GM19099 (cell line): ENCODE data around the gene INPP5A.

Experiments used
- POLR2A ChIP-seq: IDR thresholded peaks from 3 replicates; pipeline ENCODE4 v1.6.1; 2011; ENCODE audit warnings: low read depth; ENCODE audit not compliant: insufficient read length; ENCODE audit errors: extremely low read depth

Gene INPP5A

DNA sequence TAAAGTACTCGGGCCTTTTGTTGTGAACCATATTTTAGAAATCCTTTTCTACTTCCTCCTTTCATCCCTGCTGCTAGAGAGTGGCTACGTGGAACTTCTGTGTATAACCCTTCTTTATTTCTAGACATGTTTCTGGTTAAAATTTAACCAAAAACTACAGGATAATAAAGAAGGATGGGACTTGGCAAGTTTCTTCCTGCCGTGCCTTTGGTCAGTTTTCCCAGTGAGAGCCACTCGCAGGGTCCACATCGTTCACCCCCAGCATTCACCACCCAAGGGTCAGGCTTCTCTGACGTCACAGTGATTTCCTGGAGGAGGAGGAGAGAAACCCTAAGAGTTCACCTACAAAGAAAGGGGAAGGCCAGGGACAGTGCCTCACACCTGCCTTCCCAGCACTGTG lies 203.0 kb downstream of the INPP5A start:
- no peak for TF ChIP-seq POLR2A

- TF ChIP-seq POLR2A: no peak
Measured at GRCh38 chr10:132742167-132742836, 204.7 kb downstream of the INPP5A start.

- TF ChIP-seq POLR2A: no peak
Measured at GRCh38 chr10:132742837-132743194, 205.2 kb downstream of the INPP5A start.

DNA sequence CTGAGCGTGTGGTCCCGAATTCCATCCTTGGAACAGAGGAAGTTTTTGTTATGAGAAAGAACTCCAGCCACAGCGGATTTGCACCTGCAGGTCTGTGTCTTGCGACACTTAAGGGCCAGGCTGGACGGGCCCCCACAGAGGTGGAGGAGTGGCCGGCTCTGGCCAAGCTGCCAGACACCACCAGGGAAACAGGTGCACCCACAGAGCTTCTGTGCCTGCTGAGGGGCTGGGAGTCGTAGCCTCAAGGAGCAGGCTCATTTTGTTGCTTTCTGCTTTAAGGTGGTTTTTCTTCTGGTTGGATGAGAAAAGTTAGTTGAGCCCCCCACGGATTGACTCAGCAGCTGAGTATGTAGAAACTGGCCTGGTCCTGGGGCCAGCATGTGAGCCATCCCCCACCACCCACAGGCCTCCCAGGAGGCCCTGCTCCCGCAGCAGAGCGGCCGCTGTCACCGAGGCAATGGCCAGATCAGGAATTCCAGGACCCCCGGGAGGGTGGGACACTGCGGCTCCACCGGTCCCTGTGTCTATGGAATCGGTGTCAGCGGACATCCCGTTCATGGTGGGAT lies 206.4 kb downstream of the INPP5A start:
- no peak for TF ChIP-seq POLR2A

GRCh38 chr10:132744839-132745238 lies 207.3 kb downstream of the INPP5A start:
- no peak for TF ChIP-seq POLR2A

DNA sequence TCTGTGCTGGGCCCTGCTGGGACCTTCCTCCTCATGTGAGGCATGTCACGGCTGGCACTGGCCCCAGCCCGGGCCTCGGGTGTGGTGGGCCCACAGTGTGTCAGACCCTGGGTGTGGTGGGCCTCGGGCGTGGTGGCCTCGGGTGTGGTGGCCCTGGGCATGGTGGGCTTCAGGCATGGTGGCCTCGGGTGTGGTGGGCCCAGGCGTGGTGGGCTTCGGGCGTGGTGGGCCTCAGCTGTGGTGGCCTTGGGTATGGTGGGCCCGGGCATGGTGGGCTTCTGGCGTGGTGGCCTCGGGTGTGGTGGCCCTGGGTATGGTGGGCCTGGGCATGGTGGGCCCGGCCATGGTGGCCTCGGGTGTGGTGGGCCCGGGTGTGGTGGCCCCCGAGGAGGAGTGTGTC lies 207.9 kb downstream of the INPP5A start:
- TF ChIP-seq POLR2A: no peak

DNA sequence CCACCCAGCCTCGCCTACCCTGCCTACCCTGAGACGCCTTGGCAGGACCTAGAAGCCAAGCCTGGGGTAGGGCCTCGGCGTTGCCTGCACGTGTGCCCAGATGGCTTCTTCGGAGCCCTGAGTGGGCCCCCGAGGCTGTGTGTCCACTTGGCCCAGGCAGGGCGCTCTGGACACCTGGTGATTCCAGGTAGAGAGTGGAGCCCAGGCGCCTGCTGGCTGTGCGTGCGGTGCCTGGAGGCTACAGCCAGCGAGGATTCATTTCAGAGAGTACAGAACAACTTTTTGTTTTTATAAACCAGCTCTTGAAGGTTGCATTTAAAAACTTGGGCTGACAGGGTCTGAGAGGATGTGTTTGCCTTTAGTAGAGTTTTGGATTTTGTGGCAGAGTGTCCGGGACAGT lies 208.4 kb downstream of the INPP5A start:
- no peak for TF ChIP-seq POLR2A

- TF ChIP-seq POLR2A: no peak
Measured at GRCh38 chr10:132746386-132746785, 208.8 kb downstream of the INPP5A start.

DNA sequence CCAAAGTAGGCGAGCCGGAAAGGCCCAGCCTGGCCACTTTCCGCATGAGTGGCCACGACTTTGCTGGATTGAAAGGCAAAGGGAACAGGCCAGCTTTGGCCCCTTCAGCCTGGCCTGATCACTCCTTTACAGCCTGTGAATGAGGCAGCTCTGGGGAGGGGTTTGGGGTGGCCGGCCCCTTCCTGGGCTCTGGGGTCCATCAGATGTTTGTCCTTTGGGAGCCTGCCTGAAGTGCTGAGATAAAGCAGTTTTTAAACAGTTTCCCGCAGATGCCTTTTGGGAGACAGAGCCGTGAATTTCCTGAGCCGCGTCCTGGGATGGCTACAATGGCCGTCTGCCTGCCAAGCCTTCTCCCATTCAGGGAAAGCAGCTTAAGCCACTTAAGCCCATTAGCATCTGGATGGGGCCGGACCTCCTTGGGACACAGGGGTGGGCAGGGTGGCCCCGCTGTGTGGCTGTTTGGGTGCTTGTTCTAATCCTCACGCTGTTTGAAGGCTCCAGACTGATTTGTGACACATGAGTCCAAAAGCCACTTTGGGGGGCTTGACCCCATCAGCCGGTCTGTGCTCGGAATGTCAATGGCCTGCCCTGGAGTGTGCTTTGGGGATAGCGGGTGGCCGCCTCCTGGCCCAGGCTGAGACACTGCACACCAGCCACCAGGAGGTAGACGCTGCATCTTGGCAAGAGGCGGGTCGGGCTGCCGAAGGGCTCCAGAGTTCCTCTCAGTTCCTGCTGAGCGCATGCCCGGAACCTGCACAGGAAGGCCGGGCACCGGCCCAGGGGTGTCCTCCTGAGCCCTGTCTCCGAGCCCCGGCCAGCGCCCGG lies 209.4 kb downstream of the INPP5A start:
- TF ChIP-seq POLR2A: no peak

DNA sequence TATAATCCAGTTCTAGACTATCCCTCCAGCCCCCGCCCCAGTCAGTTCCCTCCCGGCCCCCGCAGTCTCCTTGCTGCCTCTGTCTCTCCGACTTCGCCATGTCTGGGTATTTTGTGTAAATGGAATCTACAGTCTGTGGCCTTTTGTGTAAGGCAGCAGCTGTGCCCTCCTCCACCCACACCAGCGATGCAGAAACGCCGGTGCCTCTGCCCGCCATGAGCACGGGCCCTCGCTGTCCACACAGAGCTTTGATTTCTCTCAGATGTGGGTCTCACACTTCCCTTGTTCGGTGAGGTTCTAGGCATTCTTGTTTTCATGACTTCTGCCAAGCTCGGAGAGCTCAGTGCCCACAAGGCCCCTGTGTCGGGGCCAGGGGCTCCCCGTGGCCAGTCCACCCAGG lies 210.5 kb downstream of the INPP5A start:
- TF ChIP-seq POLR2A: no peak

DNA sequence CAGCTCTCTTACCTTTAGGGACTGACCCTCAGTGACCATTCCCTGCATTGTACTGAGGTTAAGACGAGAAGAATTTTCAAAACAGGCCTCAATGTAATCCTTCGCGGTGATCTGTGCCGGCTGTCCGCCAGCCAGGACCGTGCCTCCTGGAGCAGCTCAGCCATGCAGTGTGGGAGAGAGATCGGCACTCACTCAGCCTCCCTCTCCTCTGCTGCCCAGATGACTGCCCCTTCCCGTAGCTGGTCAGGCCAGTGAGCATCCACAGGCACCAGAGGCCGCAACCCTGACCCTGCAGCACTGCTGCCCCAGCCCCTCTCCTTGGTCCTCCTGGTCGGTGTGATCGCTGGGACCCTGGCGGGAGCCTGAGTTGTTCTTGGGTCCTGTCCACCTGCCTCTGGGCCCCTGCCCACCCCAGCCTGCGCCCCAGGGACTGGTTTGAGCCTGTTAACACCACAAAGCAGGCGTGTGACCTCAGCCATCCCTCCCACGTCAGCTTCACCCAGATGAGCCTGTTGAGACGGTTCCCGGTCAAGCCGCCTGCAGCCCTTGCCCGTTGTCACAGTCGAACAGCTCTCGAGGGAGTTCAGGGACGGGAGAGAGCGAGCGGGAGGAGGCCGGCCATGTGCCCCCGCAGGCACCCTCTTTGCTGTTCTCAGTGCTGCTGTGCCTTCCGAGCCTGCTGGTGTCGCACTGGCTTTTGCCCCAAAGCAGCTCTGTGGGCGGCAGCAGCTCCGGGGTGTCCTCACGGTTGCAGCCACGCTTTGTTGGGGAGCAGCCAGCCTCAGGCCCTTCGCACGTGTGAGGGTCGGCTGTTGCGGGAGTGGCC lies 211.2 kb downstream of the INPP5A start:
- TF ChIP-seq POLR2A: no peak

DNA sequence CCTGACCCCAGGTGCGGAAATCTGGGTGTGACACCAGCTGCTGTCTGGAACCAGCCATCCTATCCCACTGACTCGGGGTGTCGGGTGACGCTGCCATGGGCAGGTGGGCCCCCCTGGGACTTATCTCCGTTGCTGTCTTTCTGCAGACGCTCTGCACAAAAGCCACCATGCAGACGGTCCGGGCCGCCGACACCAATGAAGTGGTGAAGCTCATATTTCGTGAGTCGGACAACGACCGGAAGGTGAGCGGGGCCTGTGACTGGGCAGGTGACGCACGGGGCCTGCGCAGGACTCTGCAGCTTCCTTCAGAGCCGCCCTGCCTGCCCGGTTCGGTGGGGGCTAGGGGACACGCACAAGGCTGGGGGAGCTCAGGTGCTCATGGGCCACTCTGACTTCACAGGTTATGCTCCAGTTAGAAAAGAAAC lies 211.8 kb downstream of the INPP5A start:
- no peak for TF ChIP-seq POLR2A

DNA sequence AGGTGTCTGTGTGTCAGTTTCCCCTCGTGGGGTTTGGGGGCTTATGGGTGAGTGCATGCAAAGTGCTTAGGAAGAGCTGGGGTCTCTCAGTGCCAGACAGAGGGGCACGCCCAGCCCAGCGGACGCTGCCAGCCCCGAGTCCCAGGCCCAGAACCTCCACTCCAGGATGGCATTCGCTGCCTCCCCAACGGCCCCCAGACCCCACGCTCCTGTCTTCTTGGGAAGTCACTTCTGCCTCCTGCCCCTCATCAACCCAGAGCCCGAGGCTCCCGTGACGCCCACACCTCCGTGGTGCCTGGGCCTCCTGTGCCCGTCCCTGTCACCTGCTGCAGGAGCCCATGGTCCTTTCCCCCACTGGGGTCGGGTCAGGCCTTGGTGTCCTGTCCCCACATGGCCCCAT lies 213.3 kb downstream of the INPP5A start:
- TF ChIP-seq POLR2A: no peak

DNA sequence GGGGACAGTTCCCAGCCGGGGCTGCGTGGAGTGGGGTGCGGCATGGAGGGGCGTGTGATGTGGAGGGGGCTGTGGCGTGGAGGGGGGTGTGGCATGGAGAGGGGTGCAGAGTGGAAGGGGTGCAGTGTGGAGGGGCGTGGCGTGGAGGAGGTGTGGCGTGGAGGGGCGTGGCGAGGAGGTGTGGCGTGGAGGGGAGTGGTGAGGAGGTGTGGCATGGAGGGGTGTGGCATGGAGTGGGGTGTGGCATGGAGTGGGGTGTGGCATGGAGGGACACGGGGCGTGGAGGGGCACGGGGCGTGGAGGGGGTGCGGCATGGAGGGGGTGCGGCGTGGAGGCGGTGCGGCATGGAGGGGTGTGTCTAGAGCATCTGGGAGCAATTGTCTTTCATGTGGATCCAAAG lies 214.8 kb downstream of the INPP5A start:
- no peak for TF ChIP-seq POLR2A

GRCh38 chr10:132752961-132753360 lies 215.4 kb downstream of the INPP5A start:
- TF ChIP-seq POLR2A: no peak

DNA sequence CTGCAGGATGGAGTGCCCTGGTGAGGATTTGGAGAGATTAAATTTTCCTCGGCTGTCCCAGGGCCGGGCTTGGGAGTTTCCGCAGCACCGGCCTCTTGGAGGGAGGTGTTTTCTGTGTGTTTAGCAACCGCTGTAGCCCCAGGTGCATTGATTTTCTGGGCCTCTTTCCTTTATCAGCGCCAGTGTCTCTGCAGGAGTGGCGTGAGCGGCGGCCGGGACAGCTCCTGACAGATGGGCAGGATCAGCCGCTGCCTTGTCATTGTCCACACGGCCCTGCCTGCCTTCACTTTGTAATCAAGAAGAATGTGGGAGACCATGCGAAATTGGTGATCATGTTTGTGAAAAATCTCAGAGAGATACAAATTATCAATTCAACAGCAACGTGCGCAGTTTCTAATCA lies 216.0 kb downstream of the INPP5A start:
- no peak for TF ChIP-seq POLR2A

GRCh38 chr10:132754071-132754470 lies 216.5 kb downstream of the INPP5A start:
- TF ChIP-seq POLR2A: no peak
